OCI-M1 (cell line): ENCODE data around the gene PLPP4.

Source experiments
- DNase-seq: peaks from one replicate; lab custom pipeline; 2025; lab: John Stamatoyannopoulos, UW

PLPP4 gene

DNA sequence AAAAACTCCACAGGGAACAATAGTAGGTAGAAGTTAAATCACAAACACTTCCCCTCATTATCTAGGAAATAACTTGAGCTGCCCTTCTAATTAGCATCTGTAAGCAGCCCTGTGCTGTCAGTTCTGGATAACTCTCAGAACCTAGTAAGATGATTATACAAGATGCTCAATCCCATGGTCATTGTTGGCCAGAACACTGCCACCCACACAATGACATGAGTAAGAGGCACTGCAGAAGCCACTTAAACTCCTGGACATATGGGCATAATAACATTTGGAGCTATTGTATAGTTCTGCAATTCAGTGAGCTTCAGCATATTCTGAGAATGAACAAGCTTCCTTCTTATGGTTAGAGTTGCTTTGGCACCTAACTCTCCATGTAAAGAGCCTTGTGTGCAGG is 153.8 kb downstream of the PLPP4 start:
- DNase-seq: no peak

GRCh38 chr10:120612756-120613155 is 155.7 kb downstream of the PLPP4 start:
- DNase-seq: no peak

DNA sequence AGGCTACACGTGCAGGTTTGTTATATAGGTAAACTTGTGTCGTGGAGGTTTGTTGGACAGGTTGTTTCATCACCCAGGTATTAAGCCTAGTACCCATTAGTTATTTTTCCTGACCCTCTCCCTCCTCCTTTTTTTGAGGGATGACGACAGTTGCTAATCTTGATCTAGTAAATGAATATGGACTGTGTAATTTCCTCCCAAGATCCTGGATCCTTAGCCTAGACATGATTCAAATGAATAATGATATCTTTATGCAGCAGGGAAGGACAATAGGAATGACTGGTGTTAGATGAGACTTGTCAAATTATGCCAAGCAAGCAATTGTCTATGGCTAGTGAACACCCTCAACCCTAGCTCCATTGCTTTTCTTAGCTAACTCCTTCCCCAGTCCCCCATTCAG is 156.2 kb downstream of the PLPP4 start:
- DNase-seq: no peak

DNA sequence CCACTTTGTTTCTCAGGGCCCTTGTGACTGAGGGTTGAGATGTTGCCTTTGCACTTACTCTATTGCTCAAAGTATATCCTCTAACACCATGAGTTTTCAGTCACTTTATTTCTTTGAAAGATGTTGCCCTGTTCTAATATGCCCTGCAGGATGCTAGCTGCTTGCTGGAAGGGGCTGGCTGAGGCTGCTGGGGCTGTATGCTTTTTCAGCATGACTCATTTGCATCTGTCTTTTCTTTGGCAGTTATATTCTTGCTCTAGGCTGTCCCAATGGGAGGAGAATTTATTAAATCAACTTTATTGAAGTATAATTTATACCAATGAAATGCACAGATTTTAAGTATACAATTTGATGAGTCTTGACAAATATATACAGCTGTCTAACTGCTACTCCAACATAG is 157.7 kb downstream of the PLPP4 start:
- DNase-seq: no peak

DNA sequence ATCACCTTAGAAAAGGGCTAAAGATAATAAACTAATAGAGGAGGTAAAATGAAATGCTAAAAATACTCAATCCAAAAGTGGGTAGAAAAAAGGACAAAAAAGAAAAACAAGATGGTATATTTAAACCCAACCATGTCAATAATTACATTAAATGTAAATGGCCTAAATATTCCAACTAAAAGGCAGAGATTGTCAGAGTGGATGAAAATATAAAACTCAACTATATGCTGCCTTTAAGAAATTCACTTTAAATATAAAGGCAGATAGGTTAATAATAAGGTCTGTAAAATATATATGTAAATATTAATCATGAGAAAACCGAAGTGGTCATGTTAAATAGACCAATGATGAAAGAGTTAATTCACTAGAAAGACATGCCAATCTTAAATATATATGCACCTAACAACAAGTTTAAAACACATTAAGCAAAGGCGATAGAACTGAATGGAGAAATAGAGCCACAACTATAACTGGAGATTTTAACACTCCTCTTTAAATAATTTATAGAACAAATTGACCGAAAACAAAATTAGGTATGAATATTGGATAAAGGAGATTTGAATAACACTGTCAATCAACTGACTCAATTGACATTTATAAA is 159.4 kb downstream of the PLPP4 start:
- no peak for DNase-seq

- DNase-seq: no peak
Observed at GRCh38 chr10:120628197-120628596, 171.2 kb downstream of the PLPP4 start.

GRCh38 chr10:120630266-120630665 is 173.2 kb downstream of the PLPP4 start:
- no peak for DNase-seq

DNA sequence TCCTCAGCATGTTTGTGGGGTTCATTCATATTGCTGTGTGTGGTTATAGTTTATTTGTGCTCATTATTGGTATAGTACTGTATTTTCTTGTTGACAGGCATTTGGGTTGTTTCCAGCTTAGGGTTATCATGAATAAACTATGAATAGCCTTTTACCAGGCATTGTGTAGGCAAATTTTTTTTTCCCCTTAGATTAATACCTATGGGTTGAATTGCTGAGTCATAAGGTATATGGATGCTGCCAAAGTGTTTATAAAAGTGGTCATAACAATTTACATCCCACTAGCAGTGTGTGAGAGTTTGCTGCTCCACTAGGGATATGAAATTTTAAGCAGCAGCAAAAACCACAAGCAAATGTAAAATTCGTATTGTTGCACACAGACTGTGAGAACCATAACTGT is 175.0 kb downstream of the PLPP4 start:
- no peak for DNase-seq

DNA sequence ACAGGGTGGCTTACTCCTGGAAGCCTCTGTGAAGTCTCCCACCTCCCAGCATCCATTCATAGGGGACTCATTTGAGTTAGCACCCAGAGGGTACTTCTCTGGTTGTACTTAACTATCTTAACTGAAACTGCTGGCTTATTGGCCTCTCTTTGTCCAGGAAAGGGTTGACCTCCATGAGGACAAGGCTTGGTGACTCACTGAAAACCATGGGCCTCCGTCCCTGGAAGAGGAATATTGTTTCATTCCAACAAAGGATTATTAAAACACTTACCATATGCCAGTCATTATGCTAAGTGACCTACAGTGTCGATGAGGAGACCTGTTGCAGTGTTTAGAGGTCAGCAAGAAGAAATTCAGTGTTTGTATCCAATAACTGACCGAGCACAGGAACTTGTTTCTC is 175.9 kb downstream of the PLPP4 start:
- no peak for DNase-seq

GRCh38 chr10:120634659-120635058 is 177.6 kb downstream of the PLPP4 start:
- no peak for DNase-seq
